Measurements from ENCODE around the gene EDEM2.
"Not testable (repeated sequence)": the region's sequence is repeated elsewhere in the genome, so short reads cannot be mapped to it uniquely, and the experiment has no call there.

Gene EDEM2

DNA sequence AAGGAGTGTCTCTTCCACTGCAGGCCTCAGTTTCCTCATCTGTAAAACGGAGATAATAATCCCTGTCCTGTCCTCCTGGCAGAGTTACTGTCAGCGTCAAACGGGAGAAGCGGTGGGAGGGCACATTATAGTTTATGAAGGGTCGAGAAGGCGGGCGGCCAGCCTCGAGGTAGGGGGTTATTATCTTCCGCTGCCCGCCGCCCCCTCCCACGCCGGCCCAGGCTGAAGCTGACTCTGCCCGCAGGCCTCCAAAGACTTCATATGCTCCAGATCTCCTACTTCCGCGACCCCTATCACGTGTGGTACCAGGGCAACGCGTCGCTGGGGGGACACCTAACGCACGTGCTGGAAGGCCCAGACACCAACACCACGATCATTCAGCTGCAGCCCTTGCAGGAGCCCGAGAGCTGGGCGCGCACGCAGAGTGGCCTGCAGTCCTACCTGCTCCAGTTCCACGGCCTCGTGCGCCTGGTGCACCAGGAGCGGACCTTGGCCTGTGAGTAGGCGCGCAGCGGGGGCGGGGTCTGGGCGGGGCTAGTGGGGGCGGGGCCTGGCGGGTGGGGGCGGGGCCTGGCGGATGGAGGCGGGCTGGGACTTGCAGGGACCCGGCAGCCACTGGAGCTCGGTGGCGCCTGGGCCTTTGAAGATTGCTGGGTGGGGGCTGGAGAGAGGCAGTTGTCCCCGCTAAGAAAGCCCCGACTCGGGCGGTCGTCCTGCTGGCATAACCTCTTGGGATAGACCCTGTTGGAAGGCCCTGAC, 27.5 kb upstream of the EDEM2 start:
- no peak overlapping the region for H3K4me3 ChIP-seq (ENCODE audit: low read depth, low read length)
- TF ChIP-seq, protein P1, sequence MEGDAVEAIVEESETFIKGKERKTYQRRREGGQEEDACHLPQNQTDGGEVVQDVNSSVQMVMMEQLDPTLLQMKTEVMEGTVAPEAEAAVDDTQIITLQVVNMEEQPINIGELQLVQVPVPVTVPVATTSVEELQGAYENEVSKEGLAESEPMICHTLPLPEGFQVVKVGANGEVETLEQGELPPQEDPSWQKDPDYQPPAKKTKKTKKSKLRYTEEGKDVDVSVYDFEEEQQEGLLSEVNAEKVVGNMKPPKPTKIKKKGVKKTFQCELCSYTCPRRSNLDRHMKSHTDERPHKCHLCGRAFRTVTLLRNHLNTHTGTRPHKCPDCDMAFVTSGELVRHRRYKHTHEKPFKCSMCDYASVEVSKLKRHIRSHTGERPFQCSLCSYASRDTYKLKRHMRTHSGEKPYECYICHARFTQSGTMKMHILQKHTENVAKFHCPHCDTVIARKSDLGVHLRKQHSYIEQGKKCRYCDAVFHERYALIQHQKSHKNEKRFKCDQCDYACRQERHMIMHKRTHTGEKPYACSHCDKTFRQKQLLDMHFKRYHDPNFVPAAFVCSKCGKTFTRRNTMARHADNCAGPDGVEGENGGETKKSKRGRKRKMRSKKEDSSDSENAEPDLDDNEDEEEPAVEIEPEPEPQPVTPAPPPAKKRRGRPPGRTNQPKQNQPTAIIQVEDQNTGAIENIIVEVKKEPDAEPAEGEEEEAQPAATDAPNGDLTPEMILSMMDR (IDR thresholded peaks at IDR 0.05; ENCODE audit: low read depth, low read length): no peak
- in situ Hi-C loops (cut with HindIII; ENCODE audit: low sequenced_read_pairs): no loop called here
- no peak for DNase-seq (ENCODE audit: low read depth, low spot score)

DNA sequence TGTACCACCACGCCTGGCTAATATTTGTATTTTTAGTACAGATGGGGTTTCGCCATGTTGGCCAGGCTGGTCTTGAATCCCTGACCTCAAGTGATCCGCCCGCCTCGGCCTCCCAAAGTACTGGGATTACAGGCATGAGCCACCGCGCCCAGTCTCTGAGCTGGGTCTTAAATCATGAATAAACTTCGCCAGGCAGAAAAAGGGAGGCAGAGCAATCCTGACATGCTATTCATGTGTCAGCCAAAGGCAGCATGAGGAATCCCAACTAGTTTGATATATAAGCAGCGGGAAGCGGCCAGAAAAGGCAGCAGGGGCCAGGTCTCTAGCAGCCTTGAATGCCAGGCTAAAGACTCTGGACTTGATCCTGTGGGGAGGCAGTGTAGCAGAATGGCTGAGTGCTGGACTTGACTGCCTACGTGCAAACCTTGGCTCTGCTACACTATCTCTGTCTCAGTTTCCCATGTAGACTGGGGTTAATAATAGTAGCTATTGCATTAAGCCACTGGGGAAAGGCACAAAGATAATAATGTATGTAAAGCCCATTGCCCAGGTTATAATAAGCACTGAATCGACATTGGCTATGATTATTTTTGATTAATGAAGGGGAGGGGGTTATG, 26.5 kb upstream of the EDEM2 start:
- no peak for DNase-seq (ENCODE audit: low read depth, low spot score)
- TF ChIP-seq, protein P1 (IDR thresholded peaks at IDR 0.05; ENCODE audit: low read depth, low read length): no peak
- in situ Hi-C loops (cut with HindIII; ENCODE audit: low sequenced_read_pairs): no loop called here
- H3K4me3 ChIP-seq (ENCODE audit: low read depth, low read length): no peak overlapping the region

DNA sequence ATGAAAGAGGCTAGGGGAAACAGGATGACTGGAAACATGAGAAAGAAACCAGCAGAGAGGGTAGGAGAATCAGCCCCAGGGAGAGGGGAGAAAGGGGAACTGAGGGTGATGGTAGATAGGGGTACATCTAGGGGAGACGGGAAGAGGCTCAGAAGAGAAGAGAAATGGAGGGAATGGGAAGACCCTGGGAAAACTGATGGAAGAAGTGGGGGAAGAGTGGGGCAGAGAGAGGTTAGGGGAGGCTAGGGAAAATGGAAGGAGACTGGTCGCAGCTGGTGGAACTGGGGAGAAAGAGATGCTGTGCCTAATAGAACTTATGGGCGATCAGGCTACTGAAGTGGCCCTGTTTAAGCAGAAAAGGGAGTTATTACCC, 25.3 kb upstream of the EDEM2 start:
- no peak for DNase-seq (ENCODE audit: low read depth, low spot score)
- H3K4me3 ChIP-seq (ENCODE audit: low read depth, low read length): peak overlapping the region; percentile 49
- in situ Hi-C loops (cut with HindIII; ENCODE audit: low sequenced_read_pairs): no loop called here
- TF ChIP-seq, protein P1 (IDR thresholded peaks at IDR 0.05; ENCODE audit: low read depth, low read length): no peak

DNA sequence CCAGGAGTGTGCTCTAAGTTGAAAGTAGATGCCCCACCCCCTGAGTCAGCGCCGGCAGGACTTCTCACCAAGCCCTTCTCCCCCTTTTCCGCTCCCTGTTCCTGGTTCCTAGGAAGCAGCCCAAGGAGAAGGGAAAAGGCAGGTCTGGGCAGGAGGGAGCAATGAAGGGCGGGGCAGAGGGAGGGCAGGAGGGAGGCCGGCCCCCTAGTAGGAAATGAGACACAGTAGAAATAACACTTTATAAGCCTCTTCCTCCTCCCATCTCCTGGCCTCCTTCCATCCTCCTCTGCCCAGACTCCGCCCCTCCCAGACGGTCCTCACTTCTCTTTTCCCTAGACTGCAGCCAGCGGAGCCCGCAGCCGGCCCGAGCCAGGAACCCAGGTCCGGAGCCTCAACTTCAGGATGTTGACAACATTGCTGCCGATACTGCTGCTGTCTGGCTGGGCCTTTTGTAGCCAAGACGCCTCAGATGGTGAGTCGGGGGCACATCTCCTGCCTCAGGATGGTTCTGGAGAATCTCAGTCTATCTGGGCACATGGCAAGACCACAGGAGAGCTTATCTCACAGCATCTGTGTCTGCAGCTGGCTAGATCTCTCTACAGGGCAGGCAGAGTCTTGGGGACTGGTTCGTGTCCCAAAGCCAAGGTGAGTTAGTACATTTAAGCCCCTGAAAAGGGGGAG, 24.8 kb upstream of the EDEM2 start, which contains the start of gene PROCR:
Gene PROCR (plus strand): TSS at position 320 of the 681 bp plus-strand sequence. CDS start 83 bp downstream, at position 403.
- TF ChIP-seq, protein P1 (IDR thresholded peaks at IDR 0.05; ENCODE audit: low read depth, low read length): no peak
- in situ Hi-C loops (cut with HindIII; ENCODE audit: low sequenced_read_pairs): no loop called here
- peak within 1 kb of the TSS; percentile 49 for H3K4me3 ChIP-seq (ENCODE audit: low read depth, low read length)
- peak; percentile 91 for DNase-seq (ENCODE audit: low read depth, low spot score)

DNA sequence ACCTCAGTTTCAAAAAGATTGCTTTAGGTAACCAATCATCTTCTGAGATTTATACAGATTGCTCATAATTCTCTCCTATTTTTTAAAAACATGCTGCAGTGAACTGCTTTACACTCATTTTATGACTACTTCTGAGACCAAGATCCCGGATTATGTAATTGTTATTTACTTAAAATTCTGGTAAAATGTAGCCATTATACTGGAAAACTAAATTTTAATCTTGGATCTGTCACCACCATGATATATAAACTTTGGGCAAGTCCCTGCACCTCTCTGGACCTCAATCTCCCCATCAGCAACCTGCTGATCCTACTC, 24.3 kb upstream of the EDEM2 start:
- TF ChIP-seq, protein P1 (IDR thresholded peaks at IDR 0.05; ENCODE audit: low read depth, low read length): no peak
- H3K4me3 ChIP-seq (ENCODE audit: low read depth, low read length): peak overlapping the region; percentile 49
- in situ Hi-C loops (cut with HindIII; ENCODE audit: low sequenced_read_pairs): no loop called here
- DNase-seq (ENCODE audit: low read depth, low spot score): no peak

DNA sequence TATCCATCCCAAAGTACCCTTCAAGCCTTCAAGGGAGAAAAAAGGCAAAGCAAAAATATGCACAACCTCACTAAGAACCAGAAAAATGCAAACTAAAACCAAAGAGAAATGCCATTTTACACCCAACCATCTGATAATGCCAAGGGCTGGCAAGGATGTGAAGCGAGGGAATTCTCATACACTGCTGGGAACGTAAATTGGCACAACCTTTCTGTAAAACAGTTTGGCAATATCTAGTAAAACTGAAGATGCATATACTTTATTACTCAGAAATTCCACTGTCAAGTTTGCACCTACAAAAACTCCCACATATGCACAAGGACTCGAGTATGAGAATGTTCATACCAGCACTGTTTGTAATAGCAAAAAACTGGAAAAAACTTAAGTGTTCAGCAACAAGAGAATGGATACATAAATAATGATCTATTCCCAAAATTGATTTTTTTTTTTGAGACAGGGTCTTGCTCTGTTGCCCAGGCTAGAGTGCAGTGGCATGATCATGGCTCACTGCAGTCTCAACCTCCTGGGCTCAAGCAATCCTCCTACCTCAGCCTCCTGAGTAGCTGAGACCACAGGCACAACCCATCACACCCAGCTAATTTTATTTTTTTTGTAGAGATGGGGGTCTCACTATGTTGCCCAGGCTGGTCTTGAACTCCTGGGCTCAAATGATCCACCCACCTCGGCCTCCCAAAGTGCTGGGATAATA, 21.7 kb upstream of the EDEM2 start:
- DNase-seq (ENCODE audit: low read depth, low spot score); in situ Hi-C loops (cut with HindIII; ENCODE audit: low sequenced_read_pairs); H3K4me3 ChIP-seq (ENCODE audit: low read depth, low read length): not testable (repeated sequence)
